Stimulated activated naive CD4-positive, alpha-beta T cell treated with Interleukin-2 at 50 U/mL for 16 hours (primary cell): ENCODE measurements around the gene PDE6C.

ENCODE experiments used
- DNase-seq: peaks from one replicate; lab custom pipeline; 2025; lab: John Stamatoyannopoulos, UW

The PDE6C gene

DNA sequence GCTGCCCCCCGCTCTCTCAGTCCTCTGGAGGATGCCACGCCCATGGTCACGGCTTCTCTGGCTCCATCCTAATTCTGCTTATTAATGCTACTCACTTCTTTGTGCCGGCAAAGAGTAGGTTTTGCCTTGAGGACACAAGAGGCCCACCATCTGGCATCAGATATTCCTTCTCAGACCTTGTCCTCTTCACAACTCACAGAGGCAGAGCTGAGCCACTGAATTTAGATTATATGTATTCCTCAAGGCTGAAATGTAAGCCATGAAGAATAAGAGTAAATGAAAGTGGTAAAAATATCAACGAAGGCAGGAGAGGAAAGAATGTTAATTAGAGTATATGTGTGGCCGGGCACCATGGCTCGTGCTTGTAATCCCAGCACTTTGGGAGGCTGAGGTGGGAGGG is 17.8 kb upstream of the PDE6C start:
- no peak for DNase-seq

DNA sequence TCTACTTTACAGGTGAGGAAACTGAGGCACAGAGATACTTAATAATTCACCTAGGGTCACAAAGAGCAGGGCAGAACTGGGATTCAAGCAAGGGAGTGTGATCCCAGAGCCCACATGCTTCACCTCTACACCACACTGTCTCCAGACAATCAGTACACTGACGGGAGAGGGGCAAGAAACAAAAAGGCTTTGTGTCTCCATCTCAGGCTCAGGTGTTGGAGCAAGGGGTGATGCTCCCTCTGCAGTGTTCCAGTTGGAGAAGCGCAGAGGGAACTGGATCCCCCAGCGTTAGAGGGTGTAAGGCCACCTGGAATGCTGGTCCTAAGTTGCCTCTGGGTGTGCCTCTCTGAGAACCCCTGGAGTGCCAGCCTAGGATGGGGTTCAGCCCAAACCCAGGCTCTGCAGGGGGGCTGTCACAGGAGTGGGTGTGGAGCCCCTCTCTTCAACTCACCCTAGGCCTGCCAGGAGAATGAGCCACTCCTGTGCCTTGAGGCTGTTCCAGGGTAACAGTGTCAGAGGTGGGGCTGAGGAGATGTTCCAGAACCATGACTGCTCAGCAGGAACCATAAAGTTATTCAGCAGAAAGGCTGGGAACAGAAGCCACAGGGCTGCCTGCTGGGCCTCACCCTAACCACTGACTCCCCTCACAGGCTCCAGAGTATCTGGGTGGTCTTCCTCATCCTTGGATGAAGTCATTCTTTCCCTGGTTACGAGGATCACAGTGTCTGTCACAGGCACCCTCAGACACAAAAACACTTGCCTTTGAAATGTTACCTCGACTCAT is 16.8 kb upstream of the PDE6C start:
- no peak for DNase-seq

DNA sequence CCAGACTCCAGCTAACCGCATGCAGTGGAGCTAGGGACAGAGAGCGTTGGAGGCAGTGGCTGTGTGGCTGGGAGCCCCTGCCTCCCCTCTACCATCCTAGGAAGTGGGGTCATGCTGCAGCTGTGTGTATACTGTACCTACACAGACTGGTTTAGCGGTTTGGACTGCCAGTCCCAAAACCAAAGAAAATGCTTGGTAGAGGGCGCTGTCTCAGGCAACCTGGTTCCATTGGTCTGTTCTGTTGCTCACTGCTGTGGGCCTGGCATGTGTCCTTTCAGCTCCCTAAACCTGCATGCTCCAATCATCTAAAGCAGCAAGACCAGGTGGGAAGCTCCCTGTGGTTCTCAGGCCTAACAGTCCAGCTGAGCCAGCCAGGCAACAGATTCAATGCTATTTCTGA is 15.8 kb upstream of the PDE6C start:
- DNase-seq, result no peak

DNA sequence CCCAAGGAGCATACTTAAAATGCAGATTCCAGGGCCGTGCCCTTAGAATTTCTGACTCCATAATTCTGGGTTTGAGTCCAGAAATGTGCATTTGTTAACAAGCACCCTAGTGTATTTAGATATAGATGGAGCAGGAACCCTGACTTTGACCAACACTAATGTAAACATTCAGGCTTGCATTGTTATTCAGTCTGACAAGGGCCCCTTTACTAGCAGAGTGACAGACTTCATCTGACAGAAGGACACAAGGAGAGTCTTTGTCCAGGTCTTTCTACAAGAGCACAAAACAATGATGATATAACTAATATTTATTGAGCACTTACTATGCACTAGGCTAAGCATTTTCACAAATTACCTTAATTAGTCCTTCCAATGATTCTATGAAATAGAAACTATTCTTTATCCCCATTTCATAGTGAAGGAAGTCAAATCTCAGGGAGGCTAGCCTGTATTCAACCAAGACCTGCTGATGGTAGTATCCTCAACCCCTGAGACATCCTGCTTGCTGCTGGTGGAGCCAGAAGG is 15.2 kb upstream of the PDE6C start:
- DNase-seq, result no peak

DNA sequence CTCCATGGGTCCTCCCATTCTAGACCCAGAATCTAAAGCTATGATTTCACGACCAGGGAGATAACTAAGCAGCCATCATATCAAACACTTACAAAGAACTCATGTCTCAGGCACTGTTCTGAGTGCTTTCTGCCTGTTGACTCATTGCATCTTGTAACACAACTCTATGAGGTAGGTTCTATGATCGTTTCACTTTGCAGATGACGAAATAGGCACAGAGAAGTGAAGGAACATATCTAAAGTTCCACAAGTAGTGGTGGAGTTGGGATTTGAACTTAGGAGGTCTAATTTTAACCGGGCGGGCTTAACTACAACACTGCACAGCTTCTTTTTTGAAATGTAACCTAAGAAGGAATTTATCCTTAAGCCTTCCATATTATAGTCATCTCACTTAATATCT is 14.2 kb upstream of the PDE6C start:
- no peak for DNase-seq

DNA sequence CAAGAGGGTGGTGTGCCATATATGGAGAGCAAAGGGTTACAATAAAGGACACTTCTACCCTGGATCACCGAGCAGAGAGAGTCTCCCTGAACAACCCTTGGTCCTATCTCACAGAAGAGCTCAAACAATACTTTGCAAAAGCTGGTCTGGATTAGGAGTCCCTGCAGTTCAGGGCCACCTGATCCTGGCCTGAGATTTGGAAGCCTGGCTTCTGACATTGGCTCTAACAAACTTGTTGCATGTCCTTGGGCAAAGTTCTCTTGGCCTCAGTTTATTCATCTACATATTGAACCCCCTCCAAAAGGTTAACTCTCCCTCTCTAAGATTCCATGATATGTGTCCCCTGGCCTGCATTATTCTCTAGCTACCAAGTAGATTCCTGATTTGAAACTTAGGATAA is 13.0 kb upstream of the PDE6C start:
- no peak for DNase-seq

DNA sequence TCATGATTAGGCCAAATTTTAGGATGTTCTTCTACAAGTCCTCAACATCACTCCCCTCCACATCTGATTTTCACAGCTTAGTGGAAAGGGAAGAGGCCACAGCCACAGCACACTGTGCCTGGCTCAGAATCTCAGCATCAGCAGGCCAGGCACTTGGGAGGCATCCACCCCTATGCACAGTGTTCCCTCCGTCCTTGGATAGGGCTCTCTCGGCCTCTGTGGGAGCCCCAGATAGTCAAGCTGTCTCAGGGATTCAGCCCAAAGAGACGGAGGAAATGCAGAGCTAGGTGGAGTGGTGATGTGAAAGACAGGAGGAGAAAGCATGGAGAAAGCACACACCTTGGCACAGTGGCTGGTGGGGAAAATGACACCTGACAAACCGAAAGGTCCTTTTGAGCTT is 12.6 kb upstream of the PDE6C start:
- DNase-seq, result no peak

DNA sequence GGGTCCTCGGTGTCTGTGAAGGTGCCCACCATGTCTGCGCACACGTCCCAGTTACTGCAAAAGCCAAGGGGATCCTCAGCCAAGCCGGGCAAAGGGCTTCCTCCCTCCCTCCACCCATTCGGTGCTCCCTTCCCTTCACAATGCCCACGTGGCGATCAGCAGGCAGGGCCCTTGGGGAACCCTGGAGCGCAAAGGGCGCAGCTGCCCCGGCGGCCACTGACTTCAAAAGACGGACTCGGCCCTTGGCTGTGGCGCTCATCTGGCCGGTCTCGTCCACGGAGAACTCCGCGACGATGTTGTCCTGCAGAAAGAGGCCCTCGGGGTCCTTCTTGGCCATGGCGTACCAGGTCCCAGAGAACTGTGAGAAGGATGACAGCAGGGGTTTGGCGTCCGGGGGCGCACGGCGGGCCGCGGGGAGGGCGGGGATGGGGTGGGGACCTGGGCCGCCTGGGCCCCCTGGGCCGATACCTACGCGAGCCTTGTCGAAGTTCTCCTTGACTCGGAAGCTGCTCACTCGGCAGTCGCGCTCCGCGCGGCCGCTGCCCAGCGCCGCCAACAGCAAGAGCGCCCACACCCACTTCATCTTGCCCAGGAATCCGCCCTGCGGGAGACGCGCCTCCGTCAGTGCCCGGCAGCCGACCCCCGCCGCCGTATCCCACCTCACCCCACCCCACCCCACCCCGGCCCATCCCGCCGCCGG is 11.7 kb upstream of the PDE6C start:
- no peak for DNase-seq

DNA sequence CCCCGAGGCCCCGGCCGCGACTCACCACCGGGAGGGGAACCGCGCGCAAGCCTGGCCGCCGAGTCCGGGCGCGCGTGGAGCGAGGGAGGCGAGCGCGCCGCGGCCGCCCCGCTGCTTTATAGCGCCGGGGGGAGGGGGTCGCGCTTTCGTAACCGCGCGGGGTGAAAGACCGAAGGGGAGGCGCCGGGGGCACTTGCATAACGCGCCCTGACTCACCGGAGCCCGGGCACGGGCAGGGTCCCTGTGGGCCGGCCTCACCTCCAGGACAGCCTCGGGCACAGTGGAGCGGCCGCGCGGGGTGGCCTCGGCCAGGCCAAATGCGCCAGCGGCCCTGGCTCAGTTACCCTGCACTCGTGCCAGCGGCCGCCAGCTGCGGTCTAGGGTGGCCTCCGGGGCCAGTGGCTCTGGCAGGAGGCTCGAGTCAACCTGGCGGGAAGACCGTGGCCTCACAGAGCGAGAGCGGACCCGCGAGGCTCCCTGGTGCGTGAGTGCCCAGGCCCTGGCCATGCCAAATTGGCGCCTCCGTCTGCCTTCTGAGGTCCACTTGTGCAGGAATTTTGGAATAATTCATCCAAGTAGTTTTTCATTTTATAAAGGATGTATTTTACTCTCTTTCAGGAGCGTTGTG is 11.1 kb upstream of the PDE6C start, which contains the start of gene RBP4:
TSS of gene RBP4 (minus strand) at position 90 of the 628 bp plus-strand sequence. CDS start 207 bp downstream, outside the sequence.
- no peak for DNase-seq

DNA sequence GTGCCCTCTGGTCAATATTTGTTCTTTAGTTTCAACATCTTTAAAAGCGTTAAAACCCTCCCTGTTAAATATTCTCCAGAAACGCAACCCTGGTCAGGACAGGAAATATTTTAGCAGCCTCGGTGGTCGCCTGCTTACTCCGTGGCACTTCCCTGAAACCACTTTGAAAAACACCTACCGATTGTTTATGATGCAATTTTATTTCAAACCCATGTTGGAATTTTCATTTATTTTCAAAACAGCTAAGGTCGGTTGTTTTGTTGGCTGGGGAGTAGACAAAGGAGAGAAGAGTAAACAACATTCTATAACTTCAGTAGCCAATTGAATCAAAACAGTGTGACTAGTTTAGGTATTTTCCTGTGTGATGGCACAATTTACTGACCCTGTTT is 10.6 kb upstream of the PDE6C start:
- DNase-seq, result no peak

DNA sequence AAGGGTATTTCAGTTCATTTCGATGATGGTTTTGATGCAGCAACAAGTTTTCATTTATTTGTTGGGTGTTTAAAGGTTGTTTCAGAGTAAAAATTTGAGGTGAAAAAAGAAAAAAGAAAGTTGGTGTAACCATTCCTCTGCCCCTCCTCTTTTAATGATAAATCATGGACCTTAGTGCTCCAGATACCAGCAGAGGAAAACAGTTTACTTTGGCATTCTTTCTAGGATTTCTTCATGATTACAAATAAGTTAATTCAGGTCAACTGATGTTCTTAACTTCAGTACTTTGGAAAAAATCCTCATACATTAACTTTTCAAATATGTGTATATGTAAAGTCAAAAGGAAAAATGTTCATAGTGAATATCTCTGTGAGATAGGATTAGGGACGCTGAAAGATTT is 9.3 kb upstream of the PDE6C start:
- DNase-seq, result no peak

DNA sequence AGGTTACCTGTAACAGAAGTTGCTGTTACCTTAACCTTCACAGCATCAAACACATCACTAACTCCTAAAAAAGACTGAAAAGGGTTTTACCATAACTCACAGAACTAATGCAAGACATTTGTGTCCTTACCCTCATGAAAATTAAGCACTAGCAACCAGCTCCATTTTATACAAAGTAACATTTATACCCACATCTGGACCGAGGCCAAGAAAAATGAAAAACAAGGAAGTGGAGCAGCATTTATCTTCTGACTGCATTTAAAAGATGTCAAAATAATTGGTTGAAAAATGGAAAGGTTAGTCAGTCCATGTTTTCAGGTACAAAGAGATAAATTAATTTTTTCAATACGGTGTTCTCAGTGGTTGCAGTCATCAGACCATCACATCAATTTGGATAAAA is 8.2 kb upstream of the PDE6C start:
- no peak for DNase-seq

DNA sequence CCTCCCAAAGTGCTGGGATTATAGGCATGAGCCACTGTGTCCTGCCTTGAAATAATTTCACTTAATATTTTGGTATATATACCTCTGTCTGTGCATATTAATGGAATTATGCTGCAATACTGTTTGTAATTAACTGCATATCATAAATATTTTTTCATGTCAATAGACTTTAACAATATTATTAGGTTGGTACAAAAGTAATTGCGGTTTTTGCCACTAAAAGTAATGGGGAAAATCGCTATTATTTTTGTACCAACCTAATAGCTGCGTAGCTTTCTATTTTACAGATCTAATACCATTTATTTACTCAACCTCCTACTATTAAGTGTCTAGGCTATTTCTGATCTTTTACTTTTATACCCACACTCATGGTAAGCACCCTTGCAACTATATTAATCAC is 3.9 kb upstream of the PDE6C start:
- DNase-seq, result no peak

DNA sequence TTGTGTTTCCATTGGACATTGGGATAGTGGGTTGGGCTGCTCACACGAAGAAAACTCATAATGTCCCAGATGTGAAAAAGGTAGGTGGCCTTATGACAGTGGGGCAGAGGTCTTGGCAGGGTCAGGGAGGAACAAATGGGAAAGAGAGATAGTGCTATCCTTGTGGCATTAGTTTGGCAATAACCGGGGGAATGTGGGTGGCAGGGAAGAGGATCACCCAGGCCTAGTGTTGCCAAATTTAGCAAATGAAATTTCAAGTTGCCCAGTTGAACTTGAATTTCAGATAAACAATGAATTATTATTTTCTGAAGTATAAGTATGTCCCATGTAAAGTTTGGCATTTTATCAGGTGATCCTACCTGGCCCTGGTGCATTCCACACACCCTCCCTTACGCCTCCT is 789 bp downstream of the PDE6C start:
- DNase-seq, result no peak

DNA sequence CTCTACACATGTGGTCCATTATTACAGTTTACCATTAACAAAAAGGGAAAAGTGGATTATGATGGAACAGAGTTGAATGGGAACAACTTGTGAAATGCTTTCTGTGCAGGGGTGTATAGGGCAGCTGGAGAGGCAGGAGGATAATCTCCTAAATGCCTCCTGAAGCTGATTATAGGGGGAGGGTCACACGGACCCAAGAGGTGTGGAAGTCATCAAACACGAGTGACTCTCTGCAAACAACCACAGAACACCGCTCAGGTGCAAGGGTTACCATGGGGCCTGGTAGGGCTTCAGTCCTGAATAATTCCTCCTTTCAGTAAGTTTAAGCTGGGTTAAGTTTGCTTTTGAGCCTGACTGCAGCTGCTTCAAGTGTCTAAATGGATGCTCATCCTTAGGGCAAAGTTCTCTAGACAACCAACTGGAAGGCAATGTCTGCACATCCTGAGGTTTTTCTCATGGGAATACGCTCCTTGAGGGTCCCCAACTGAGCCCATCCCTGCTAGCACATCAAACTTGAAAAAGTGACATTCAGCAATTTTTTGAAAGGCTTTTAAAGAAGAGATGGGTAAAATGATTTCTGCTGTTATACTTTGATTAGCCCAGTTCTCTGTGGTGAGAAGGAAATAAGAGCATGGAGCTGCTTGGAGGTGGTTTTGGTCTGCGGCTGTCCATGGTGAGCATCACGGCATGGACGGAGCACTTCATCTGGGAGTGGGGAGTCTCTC is 1.9 kb downstream of the PDE6C start:
- no peak for DNase-seq

DNA sequence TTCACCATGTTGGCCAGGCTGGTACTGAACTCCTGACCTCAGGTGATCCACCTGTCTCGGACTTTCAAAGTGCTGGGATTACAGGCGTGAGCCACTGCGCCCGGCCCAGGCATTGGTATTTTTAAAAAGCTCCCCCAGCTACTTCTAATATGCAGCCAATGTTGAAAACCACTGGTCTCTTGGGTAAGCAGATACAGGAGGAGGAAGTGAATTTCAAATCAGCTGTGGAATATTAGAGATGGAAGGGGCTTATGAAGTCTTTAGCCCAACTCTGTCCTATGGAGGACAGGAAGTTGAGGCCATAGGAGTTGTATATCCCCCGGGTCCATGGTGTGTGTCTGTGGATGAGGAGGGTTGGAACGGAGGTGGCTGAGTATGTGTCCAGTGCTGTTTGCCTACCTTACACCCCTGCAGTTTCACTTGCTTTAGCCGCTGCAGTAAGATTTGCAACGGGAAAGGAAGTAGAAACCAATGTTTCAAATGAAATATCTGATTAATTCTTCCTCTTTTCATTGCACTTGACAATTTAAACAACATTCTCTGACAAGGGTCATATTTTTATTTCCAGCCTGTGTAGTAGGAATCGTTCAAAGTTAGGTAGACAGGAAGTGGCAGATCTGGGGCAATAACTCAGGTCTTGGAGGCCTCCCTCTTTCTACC is 3.4 kb downstream of the PDE6C start:
- DNase-seq, result no peak

DNA sequence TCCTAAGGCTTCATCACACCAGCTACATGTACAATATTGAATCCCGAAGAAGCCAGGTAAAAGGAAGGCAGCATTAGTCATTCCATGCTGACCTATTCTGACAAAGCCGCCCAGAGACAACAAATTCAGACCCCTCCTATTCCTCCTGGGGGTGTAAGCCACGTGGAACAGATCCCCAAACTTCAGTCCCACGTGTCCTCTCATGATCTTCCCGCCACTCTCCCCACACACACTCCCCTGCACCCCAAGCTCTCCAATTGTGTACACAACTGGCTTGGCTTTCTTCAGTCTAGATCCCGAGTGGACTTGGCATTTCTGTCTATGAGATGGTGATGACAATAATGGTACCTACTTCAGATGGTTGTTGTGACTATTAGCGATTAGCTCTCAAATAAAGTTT is 8.6 kb downstream of the PDE6C start:
- DNase-seq, result no peak

DNA sequence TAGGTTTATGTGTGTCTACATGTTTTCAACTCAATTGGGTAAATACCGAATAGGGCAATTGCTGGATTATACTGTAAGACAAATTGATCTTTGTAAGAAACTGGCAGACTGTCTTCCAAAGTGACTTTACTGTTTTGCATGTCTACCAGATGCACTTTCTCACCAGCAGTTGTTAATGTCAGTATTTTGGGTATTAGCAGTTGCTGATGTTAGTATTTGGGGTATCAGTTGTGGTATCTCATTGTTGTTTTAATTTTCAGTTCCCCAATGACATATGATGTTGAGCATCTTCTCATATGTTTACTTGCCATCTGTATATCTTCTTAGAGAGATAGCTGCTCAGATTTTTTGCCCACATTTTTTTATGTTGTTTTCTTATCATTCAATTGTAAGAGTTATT is 10.6 kb downstream of the PDE6C start:
- no peak for DNase-seq

DNA sequence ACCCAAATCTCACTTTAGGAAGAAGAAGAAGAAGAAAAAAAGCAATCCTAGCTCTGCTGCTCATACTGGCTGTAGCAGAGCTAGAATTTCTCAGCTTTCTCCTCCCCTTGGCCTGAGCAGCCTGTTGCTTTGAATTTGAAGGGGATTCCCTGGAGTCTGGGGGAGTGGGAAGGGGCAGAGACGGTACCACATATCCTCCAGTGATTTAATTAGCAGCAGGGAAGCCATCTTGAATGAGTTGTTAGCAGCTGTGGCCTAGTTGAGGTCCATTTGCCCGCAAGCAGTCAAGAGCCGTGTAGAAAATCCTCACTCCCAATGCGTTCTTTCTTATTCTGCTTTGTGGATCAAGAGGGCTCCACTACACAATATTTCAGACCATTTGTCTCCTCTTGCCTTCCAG is 16.5 kb downstream of the PDE6C start:
- no peak for DNase-seq

DNA sequence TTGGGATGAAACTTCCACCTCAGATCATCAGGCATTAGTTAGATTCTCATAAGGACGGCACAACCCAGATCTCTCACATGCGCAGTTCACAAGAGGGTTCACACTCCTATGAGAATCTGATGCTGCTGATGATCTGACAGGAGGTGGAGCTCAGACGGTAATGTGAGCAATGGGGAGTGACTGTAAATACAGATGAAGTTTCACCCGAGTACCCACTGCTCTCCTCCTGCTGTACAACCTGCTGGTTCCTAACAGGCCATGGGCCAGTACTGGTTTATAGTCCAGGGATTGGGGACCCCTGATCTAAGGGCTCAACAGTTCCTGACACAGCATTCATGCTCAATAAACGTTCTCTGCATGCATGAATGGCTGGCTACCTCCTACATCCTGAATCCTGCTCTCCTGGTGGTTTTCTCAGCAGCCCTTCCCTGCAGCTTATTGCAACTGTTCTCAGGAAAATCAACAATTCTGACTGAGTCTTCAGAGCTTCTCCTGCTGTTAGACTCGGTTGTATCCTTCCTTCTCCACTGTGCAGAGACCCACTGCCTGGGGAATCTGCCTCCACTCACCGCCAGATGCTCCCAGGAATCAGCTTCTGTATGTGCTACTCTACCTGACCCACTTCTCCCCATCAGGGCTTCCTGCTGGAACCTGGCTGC is 17.4 kb downstream of the PDE6C start:
- no peak for DNase-seq
